HAP-1 (cell line): ENCODE measurements around the gene ST6GALNAC2.
A peak's percentile ranks its signal among the peaks of the same experiment; 100 is the strongest.
"Not testable (repeated sequence)": the region's sequence is repeated elsewhere in the genome, so short reads cannot be mapped to it uniquely, and the experiment has no call there.

Experiments
- DNase-seq, 2 experiments: peaks; one replicate each; pipeline ENCODE4 v3.0.0-alpha.2; 2016 to 2020; ENCODE audit warnings: low spot score in 2 of 2
- H3K27me3 ChIP-seq: fragments of 250-450 bp; sonication (Bioruptor Pico); 2 replicates; pipeline ENCODE4 v1.5.1; 2020; ENCODE audit warnings: low read depth, mild to moderate bottlenecking, moderate library complexity
- H3K36me3 ChIP-seq: fragments of 250-450 bp; sonication (Bioruptor Pico); replicated peaks from 2 replicates; pipeline ENCODE4 v1.5.1; 2020; ENCODE audit warnings: mild to moderate bottlenecking
- H3K4me1 ChIP-seq: fragments of 250-450 bp; sonication (Bioruptor Pico); 2 replicates; pipeline ENCODE4 v1.5.1; 2020; ENCODE audit warnings: mild to moderate bottlenecking
- H3K4me3 ChIP-seq: fragments of 250-450 bp; sonication (Bioruptor Pico); 2 replicates; pipeline ENCODE4 v1.5.1; 2020; ENCODE audit warnings: mild to moderate bottlenecking, moderate library complexity
- H3K9me3 ChIP-seq: fragments of 250-450 bp; sonication (Bioruptor Pico); 2 replicates; pipeline ENCODE4 v1.5.1; 2020; ENCODE audit warnings: mild to moderate bottlenecking, moderate library complexity
- in situ Hi-C: fragments of 300-500 bp; cut with MboI; formaldehyde crosslinking; loops from 3 replicates; pipeline ENCODE4 v1.14.3; 2020; ENCODE audit warnings: low sequenced_read_pairs, inconsistent platforms, mixed read lengths

The ST6GALNAC2 gene

GRCh38 chr17:76524598-76525512, 60.8 kb downstream of the ST6GALNAC2 start:
- no peak overlapping the region for H3K4me3 ChIP-seq
- H3K27me3 ChIP-seq = no peaks in the 10 kb centered on the region
- H3K9me3 ChIP-seq = no peaks in the 10 kb centered on the region
- H3K4me1 ChIP-seq = no peaks in the 10 kb centered on the region
- no peak for DNase-seq
- in situ Hi-C loops = loop anchor here (10.0 kb wide), 1 partner anchor 100 kb away; no protein-coding TSS in a partner anchor
- H3K36me3 ChIP-seq = no peaks in the 10 kb centered on the region

- no peaks in the 10 kb centered on the region for H3K4me1 ChIP-seq
- DNase-seq = peak; percentile 52 to 86
- H3K27me3 ChIP-seq = no peaks in the 10 kb centered on the region
- no peak overlapping the region for H3K4me3 ChIP-seq
- H3K9me3 ChIP-seq = no peaks in the 10 kb centered on the region
- H3K36me3 ChIP-seq = no peaks in the 10 kb centered on the region
- in situ Hi-C loops = loop anchor here (10.0 kb wide), 1 partner anchor 101 kb away; no protein-coding TSS in a partner anchor
These were observed 62.3 kb downstream of the ST6GALNAC2 start for GRCh38 chr17:76523084-76524037.

- H3K27me3 ChIP-seq, DNase-seq, H3K9me3 ChIP-seq, H3K4me1 ChIP-seq, H3K4me3 ChIP-seq, H3K36me3 ChIP-seq: not testable (repeated sequence)
- in situ Hi-C loops = loop anchor here (10.0 kb wide), 1 partner anchor 103 kb away; no protein-coding TSS in a partner anchor
These were observed 64.0 kb downstream of the ST6GALNAC2 start for GRCh38 chr17:76521683-76522082.

GRCh38 chr17:76521262-76521661, 64.4 kb downstream of the ST6GALNAC2 start:
- in situ Hi-C loops = loop anchor here (10.0 kb wide), 1 partner anchor 104 kb away; no protein-coding TSS in a partner anchor
- Histone ChIP-seq H3K4me1 (no peaks in the 10 kb centered on the region), H3K27me3 (no peaks in the 10 kb centered on the region), H3K4me3 (no peak overlapping the region), H3K36me3 (no peaks in the 10 kb centered on the region), H3K9me3 (no peaks in the 10 kb centered on the region)
- DNase-seq = no peak

GRCh38 chr17:76519048-76519966, 66.4 kb downstream of the ST6GALNAC2 start:
- H3K4me1 ChIP-seq = no peaks in the 10 kb centered on the region
- no peaks in the 10 kb centered on the region for H3K36me3 ChIP-seq
- no peak for DNase-seq
- H3K27me3 ChIP-seq = no peaks in the 10 kb centered on the region
- H3K9me3 ChIP-seq = no peaks in the 10 kb centered on the region
- in situ Hi-C loops = no loop called here
- H3K4me3 ChIP-seq = no peak overlapping the region

GRCh38 chr17:76517638-76518038, 68.0 kb downstream of the ST6GALNAC2 start:
- in situ Hi-C loops = no loop called here
- H3K36me3 ChIP-seq = no peaks in the 10 kb centered on the region

More at GRCh38 chr17:76517638-76518038, 68.0 kb downstream of the ST6GALNAC2 start:
- no peaks in the 10 kb centered on the region for H3K9me3 ChIP-seq
- no peak for DNase-seq
- no peaks in the 10 kb centered on the region for H3K27me3 ChIP-seq
- no peak overlapping the region for H3K4me3 ChIP-seq
- H3K4me1 ChIP-seq = no peaks in the 10 kb centered on the region
